H9 (cell line): ENCODE results near the gene TMEM61. TPM values are rescaled to one million over a fixed set of nuclear protein-coding genes. Genes with fewer than 3 reads are reported as not detected.

Experiments
- DNase-seq: peaks from one replicate; pipeline ENCODE4 v3.0.0-alpha.2; 2017
- H2AFZ ChIP-seq: one replicate; pipeline ENCODE4 v1.6.1; 2013; ENCODE audit warnings: mild to moderate bottlenecking, low read length, control low read depth, moderate library complexity
- H2AK5ac ChIP-seq: 2 replicates; pipeline ENCODE4 v1.6.1; 2013; ENCODE audit warnings: low read length, control low read depth, mixed read lengths; ENCODE audit not compliant: insufficient read length
- H2BK120ac ChIP-seq: one replicate; pipeline ENCODE4 v1.6.1; 2013; ENCODE audit warnings: low read depth, mild to moderate bottlenecking, low read length, control low read depth, inconsistent platforms; ENCODE audit not compliant: poor library complexity, severe bottlenecking
- H2BK12ac ChIP-seq: 2 replicates; pipeline ENCODE4 v1.6.1; 2013; ENCODE audit warnings: low read length, control low read depth, mixed read lengths, low read depth; ENCODE audit not compliant: insufficient read length
- H2BK15ac ChIP-seq: 2 replicates; pipeline ENCODE4 v1.6.1; 2013; ENCODE audit warnings: low read depth, low read length, control low read depth
- H2BK20ac ChIP-seq: one replicate; pipeline ENCODE4 v1.6.1; 2013; ENCODE audit warnings: low read depth, mild to moderate bottlenecking, low read length, control low read depth, inconsistent platforms; ENCODE audit not compliant: poor library complexity, severe bottlenecking
- H2BK5ac ChIP-seq: 2 replicates; pipeline ENCODE4 v1.6.1; 2013; ENCODE audit warnings: low read length, control low read depth, mixed read lengths; ENCODE audit not compliant: insufficient read length
- H3K14ac ChIP-seq: 2 replicates; pipeline ENCODE4 v1.6.1; 2013; ENCODE audit warnings: low read length, control low read depth; ENCODE audit not compliant: insufficient read depth
- H3K18ac ChIP-seq: 2 replicates; pipeline ENCODE4 v1.6.1; 2013; ENCODE audit warnings: low read depth, mild to moderate bottlenecking, mixed read lengths, low read length, control low read depth; ENCODE audit not compliant: insufficient read length
- H3K23ac ChIP-seq: 2 replicates; pipeline ENCODE4 v1.6.1; 2013; ENCODE audit warnings: low read length, control low read depth, mixed read lengths, low read depth; ENCODE audit not compliant: insufficient read length
- H3K23me2 ChIP-seq: 2 replicates; pipeline ENCODE4 v1.6.1; 2013; ENCODE audit warnings: low read depth, mild to moderate bottlenecking, mixed read lengths, low read length, control low read depth; ENCODE audit not compliant: insufficient read length, poor library complexity, severe bottlenecking
- H3K27ac ChIP-seq: 2 replicates; pipeline ENCODE4 v1.5.1; 2013; ENCODE audit warnings: low read length, control low read depth, mixed read lengths, low read depth; ENCODE audit not compliant: insufficient read length
- H3K27me3 ChIP-seq: 2 replicates; pipeline ENCODE4 v1.6.1; 2013; ENCODE audit warnings: low read length, control low read depth, inconsistent platforms; ENCODE audit not compliant: insufficient read depth
- H3K4ac ChIP-seq: 2 replicates; pipeline ENCODE4 v1.6.1; 2013; ENCODE audit warnings: low read depth, mild to moderate bottlenecking, control low read depth, inconsistent platforms, low read length, moderate library complexity
- H3K4me1 ChIP-seq: 2 replicates; pipeline ENCODE4 v1.6.1; 2013; ENCODE audit warnings: low read length, control low read depth, inconsistent platforms; ENCODE audit not compliant: insufficient read depth
- H3K4me2 ChIP-seq: 2 replicates; pipeline ENCODE4 v1.6.1; 2013; ENCODE audit warnings: low read length, control low read depth, mixed read lengths; ENCODE audit not compliant: insufficient read length, insufficient read depth
- H3K56ac ChIP-seq: 2 replicates; pipeline ENCODE4 v1.6.1; 2013; ENCODE audit warnings: low read depth, mild to moderate bottlenecking, mixed read lengths, low read length, control low read depth; ENCODE audit not compliant: insufficient read length
- H3K79me1 ChIP-seq: 2 replicates; pipeline ENCODE4 v1.6.1; 2013; ENCODE audit warnings: low read depth, mild to moderate bottlenecking, moderate library complexity, low read length, control low read depth, inconsistent platforms; ENCODE audit not compliant: insufficient read depth, poor library complexity, severe bottlenecking
- H3K79me2 ChIP-seq: 2 replicates; pipeline ENCODE4 v1.6.1; 2013; ENCODE audit warnings: low read length, control low read depth, inconsistent platforms; ENCODE audit not compliant: insufficient read depth
- H3K9ac ChIP-seq: 2 replicates; pipeline ENCODE4 v1.6.1; 2013; ENCODE audit warnings: low read length, control low read depth, mixed read lengths; ENCODE audit not compliant: insufficient read length; ENCODE audit errors: extremely low read depth
- H3K9me3 ChIP-seq: one replicate; pipeline ENCODE4 v1.6.1; 2013; ENCODE audit warnings: low read depth, low read length, inconsistent platforms; ENCODE audit not compliant: control insufficient read depth
- H3T11ph ChIP-seq: one replicate; pipeline ENCODE4 v1.6.1; 2013; ENCODE audit warnings: mild to moderate bottlenecking, low read length, control low read depth, inconsistent platforms
- H4K20me1 ChIP-seq: one replicate; pipeline ENCODE4 v1.6.1; 2013; ENCODE audit not compliant: control insufficient read depth, insufficient read length, insufficient read depth
- H4K5ac ChIP-seq: 2 replicates; pipeline ENCODE4 v1.6.1; 2013; ENCODE audit warnings: low read depth, mild to moderate bottlenecking, mixed read lengths, low read length, control low read depth; ENCODE audit not compliant: insufficient read length
- H4K8ac ChIP-seq: replicated peaks from 2 replicates; pipeline ENCODE4 v1.6.1; 2013; ENCODE audit warnings: low read length, control low read depth, mixed read lengths, low read depth; ENCODE audit not compliant: insufficient read length
- H4K91ac ChIP-seq: 2 replicates; pipeline ENCODE4 v1.6.1; 2013; ENCODE audit warnings: low read depth, mild to moderate bottlenecking, moderate library complexity, mixed read lengths, low read length, control low read depth; ENCODE audit not compliant: insufficient read length
- H3K27ac Mint-ChIP-seq, 3 experiments: 2 replicates in 2 of 3; 3 replicates in 1 of 3; pipeline ENCODE4 v1.8.0; 2020 to 2021; ENCODE audit warnings: mixed read lengths in 3 of 3, mild to moderate bottlenecking in 1 of 3, moderate library complexity in 1 of 3
- H3K27me3 Mint-ChIP-seq: 2 replicates; pipeline ENCODE4 v1.8.0; 2021; ENCODE audit warnings: low read depth, mild to moderate bottlenecking, moderate library complexity, mixed read lengths
- H3K36me3 Mint-ChIP-seq, 3 experiments: 2 replicates in 2 of 3; 3 replicates in 1 of 3; pipeline ENCODE4 v1.8.0; 2020 to 2021; ENCODE audit warnings: low read depth in 3 of 3, mixed read lengths in 3 of 3; ENCODE audit not compliant: insufficient read depth in 1 of 3
- H3K4me1 Mint-ChIP-seq, 2 experiments: 2 replicates each; pipeline ENCODE4 v1.8.0; 2020; ENCODE audit warnings: mixed read lengths in 2 of 2
- H3K4me3 Mint-ChIP-seq, 2 experiments: 2 replicates in 1 of 2; 3 replicates in 1 of 2; pipeline ENCODE4 v1.8.0; 2020 to 2021; ENCODE audit warnings: mild to moderate bottlenecking in 2 of 2, mixed read lengths in 2 of 2, moderate library complexity in 1 of 2
- H3K9me3 Mint-ChIP-seq, 2 experiments: 2 replicates in 1 of 2; 3 replicates in 1 of 2; pipeline ENCODE4 v1.8.0; 2020; ENCODE audit warnings: mild to moderate bottlenecking in 2 of 2, mixed read lengths in 2 of 2, moderate library complexity in 1 of 2
- CTCF ChIP-seq: fragments of 200-600 bp; sonication (generic); conservative IDR thresholded peaks from 3 replicates; pipeline ENCODE4 v1.8.0; 2021; ENCODE audit warnings: antibody characterized with exemption, mild to moderate bottlenecking
- WGBS: extraction: QIAGEN DNeasy Blood & Tissue Kit; methylation state at CpG from one replicate; pipeline ENCODE4 v1.1.7; 2013; ENCODE audit warnings: missing lambda C conversion rate, low lambda C conversion rate, mixed read lengths; ENCODE audit not compliant: insufficient read length; ENCODE audit errors: extremely low coverage; 5-methylcytosine and 5-hydroxymethylcytosine counted together
- total RNA-seq: library from RNA; stranded (reverse); gene quantifications from 2 replicates; pipeline ENCODE4 v1.2.1, GENCODE V29; 2021

TMEM61 gene
- total RNA-seq, 1 experiment from 2014 or later = 0.61 TPM

- H2BK20ac ChIP-seq = no peak overlapping the region
- peaks cover 12 to 21% of the 10 kb centered on the region in 2 experiments for H3K9me3 Mint-ChIP-seq
- H3K9ac ChIP-seq = no peak overlapping the region
- no peak overlapping the region for H3K27ac Mint-ChIP-seq
- no peak for DNase-seq
- no peaks in the 10 kb centered on the region for H3K23me2 ChIP-seq
- no peak overlapping the region for H3K4me3 Mint-ChIP-seq
- no CpG with 5 or more reads among the region's 4 CpGs for WGBS
- H2AFZ ChIP-seq = no peak overlapping the region
- no peak overlapping the region for H2BK120ac ChIP-seq
- H4K5ac ChIP-seq = no peak overlapping the region
- H4K91ac ChIP-seq = no peak overlapping the region
- H3K4ac ChIP-seq = no peak overlapping the region
- H3K18ac ChIP-seq = no peak overlapping the region
- H3K56ac ChIP-seq = no peak overlapping the region
- H3K27ac ChIP-seq = no peak overlapping the region
- no peaks in the 10 kb centered on the region for H3K79me2 ChIP-seq
- no peak overlapping the region for H3T11ph ChIP-seq
- peaks cover 6% of the 10 kb centered on the region for H3K27me3 Mint-ChIP-seq
- H3K9me3 ChIP-seq = no peaks in the 10 kb centered on the region
- no peak for TF ChIP-seq CTCF
- H2BK12ac ChIP-seq = no peak overlapping the region
- no peak overlapping the region for H2BK15ac ChIP-seq
- no peak overlapping the region for H4K8ac ChIP-seq
- no peak overlapping the region for H3K14ac ChIP-seq
- H3K4me1 ChIP-seq = no peaks in the 10 kb centered on the region; the same call in 1 of the 2 replicates
- no peak overlapping the region for H3K23ac ChIP-seq
- H3K79me1 ChIP-seq = no peaks in the 10 kb centered on the region
- H3K4me1 Mint-ChIP-seq = peaks cover 19 to 22% of the 10 kb centered on the region in 2 experiments
- no peak overlapping the region for H3K4me2 ChIP-seq
- no peak overlapping the region for H2AK5ac ChIP-seq
- H4K20me1 ChIP-seq = no peaks in the 10 kb centered on the region
- H3K27me3 ChIP-seq = no peaks in the 10 kb centered on the region
- peaks cover 4 to 23% (median 5%) of the 10 kb centered on the region in 3 experiments for H3K36me3 Mint-ChIP-seq
- H2BK5ac ChIP-seq = no peak overlapping the region
Observed at GRCh38 chr1:54951810-54952226, 28.6 kb upstream of the TMEM61 start.
